ENCODE data around the gene HNRNPA2B1.

DNA sequence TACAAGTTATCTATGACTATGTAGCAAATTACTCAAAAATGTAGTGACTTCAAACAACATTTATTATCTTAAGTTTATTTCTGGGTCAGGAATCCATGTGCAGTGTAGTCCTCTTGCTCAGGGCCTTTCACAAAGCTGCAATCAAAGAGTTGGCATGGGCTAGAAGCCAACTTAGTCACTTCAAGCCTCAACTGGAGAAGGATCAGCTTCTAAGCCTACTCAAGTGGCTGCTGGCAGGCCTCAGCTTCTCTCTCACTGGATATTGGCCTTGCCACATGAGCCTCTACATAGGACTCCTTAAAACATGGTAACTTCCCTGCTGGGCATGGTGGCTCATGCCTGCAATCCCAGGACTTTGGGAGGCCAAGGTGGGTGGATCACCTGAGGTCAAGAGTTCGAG, 53.5 kb downstream of the HNRNPA2B1 start:
- TF ChIP-seq, protein P1, sequence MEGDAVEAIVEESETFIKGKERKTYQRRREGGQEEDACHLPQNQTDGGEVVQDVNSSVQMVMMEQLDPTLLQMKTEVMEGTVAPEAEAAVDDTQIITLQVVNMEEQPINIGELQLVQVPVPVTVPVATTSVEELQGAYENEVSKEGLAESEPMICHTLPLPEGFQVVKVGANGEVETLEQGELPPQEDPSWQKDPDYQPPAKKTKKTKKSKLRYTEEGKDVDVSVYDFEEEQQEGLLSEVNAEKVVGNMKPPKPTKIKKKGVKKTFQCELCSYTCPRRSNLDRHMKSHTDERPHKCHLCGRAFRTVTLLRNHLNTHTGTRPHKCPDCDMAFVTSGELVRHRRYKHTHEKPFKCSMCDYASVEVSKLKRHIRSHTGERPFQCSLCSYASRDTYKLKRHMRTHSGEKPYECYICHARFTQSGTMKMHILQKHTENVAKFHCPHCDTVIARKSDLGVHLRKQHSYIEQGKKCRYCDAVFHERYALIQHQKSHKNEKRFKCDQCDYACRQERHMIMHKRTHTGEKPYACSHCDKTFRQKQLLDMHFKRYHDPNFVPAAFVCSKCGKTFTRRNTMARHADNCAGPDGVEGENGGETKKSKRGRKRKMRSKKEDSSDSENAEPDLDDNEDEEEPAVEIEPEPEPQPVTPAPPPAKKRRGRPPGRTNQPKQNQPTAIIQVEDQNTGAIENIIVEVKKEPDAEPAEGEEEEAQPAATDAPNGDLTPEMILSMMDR (IDR thresholded peaks at IDR 0.05), result no peak
- TF ChIP-seq POLR2A (IDR thresholded peaks at IDR 0.05), result no peak

Data from prostate gland (tissue), 2 donors.